Epidermal melanocyte (primary cell): ENCODE data around the gene PDHX.
"Not testable (repeated sequence)": the region's sequence is repeated elsewhere in the genome, so short reads cannot be mapped to it uniquely, and the experiment has no call there.

Experiments used
- DNase-seq: peaks from one replicate; pipeline ENCODE4 v3.0.0; 2011; ENCODE audit warnings: low spot score; ENCODE audit not compliant: insufficient read length

The PDHX gene

GRCh38 chr11:34916015-34916842 is at the start of gene PDHX, which contains the start of gene APIP:
PDHX (plus strand) TSS chr11:34916618; CDS start chr11:34916656, 38 bp downstream.
APIP (minus strand) TSS chr11:34916379; CDS start chr11:34916284, 95 bp downstream.
- peak; percentile 84 for DNase-seq

GRCh38 chr11:34869425-34869824 is 47.0 kb upstream of the PDHX start:
- DNase-seq, result no peak

GRCh38 chr11:34870548-34871196 is 45.7 kb upstream of the PDHX start:
- DNase-seq, result no peak

GRCh38 chr11:34874202-34874601 is 42.2 kb upstream of the PDHX start:
- no peak for DNase-seq

GRCh38 chr11:34877375-34877975 is 38.9 kb upstream of the PDHX start:
- DNase-seq, result no peak

- DNase-seq, result no peak
Observed at GRCh38 chr11:34881900-34882299, 34.5 kb upstream of the PDHX start.

GRCh38 chr11:34886609-34887008 is 29.8 kb upstream of the PDHX start:
- no peak for DNase-seq

GRCh38 chr11:34887260-34887659 is 29.2 kb upstream of the PDHX start:
- DNase-seq, result no peak

- no peak for DNase-seq
Observed at GRCh38 chr11:34890089-34890488, 26.3 kb upstream of the PDHX start.

- no peak for DNase-seq
Observed at GRCh38 chr11:34890812-34891211, 25.6 kb upstream of the PDHX start.

GRCh38 chr11:34891611-34892010 is 24.8 kb upstream of the PDHX start:
- no peak for DNase-seq

- DNase-seq, result no peak
Observed at GRCh38 chr11:34893416-34893815, 23.0 kb upstream of the PDHX start.

GRCh38 chr11:34896191-34896590 is 20.2 kb upstream of the PDHX start:
- not testable (repeated sequence) for DNase-seq

GRCh38 chr11:34897171-34897870 is 19.1 kb upstream of the PDHX start:
- no peak for DNase-seq

- no peak for DNase-seq
Observed at GRCh38 chr11:34898474-34898873, 17.9 kb upstream of the PDHX start.

GRCh38 chr11:34899633-34900016 is 16.8 kb upstream of the PDHX start:
- DNase-seq, result no peak

- no peak for DNase-seq
Observed at GRCh38 chr11:34904421-34904955, 11.9 kb upstream of the PDHX start.

GRCh38 chr11:34905666-34906065 is 10.8 kb upstream of the PDHX start:
- DNase-seq, result no peak

- DNase-seq, result no peak
Observed at GRCh38 chr11:34907934-34908593, 8.4 kb upstream of the PDHX start.

- DNase-seq, result no peak
Observed at GRCh38 chr11:34909415-34909814, 7.0 kb upstream of the PDHX start.

- no peak for DNase-seq
Observed at GRCh38 chr11:34909955-34910354, 6.5 kb upstream of the PDHX start.
